H9 (cell line): ENCODE measurements around the gene C2CD4A. TPM values are rescaled to one million over a fixed set of nuclear protein-coding genes. Genes with fewer than 3 reads are reported as not detected.

Source experiments
- DNase-seq: peaks from one replicate; pipeline ENCODE4 v3.0.0-alpha.2; 2017
- H2AFZ ChIP-seq: one replicate; pipeline ENCODE4 v1.6.1; 2013; ENCODE audit warnings: mild to moderate bottlenecking, low read length, control low read depth, moderate library complexity
- H2AK5ac ChIP-seq: 2 replicates; pipeline ENCODE4 v1.6.1; 2013; ENCODE audit warnings: low read length, control low read depth, mixed read lengths; ENCODE audit not compliant: insufficient read length
- H2BK120ac ChIP-seq: one replicate; pipeline ENCODE4 v1.6.1; 2013; ENCODE audit warnings: low read depth, mild to moderate bottlenecking, low read length, control low read depth, inconsistent platforms; ENCODE audit not compliant: poor library complexity, severe bottlenecking
- H2BK12ac ChIP-seq: 2 replicates; pipeline ENCODE4 v1.6.1; 2013; ENCODE audit warnings: low read length, control low read depth, mixed read lengths, low read depth; ENCODE audit not compliant: insufficient read length
- H2BK15ac ChIP-seq: 2 replicates; pipeline ENCODE4 v1.6.1; 2013; ENCODE audit warnings: low read depth, low read length, control low read depth
- H2BK20ac ChIP-seq: one replicate; pipeline ENCODE4 v1.6.1; 2013; ENCODE audit warnings: low read depth, mild to moderate bottlenecking, low read length, control low read depth, inconsistent platforms; ENCODE audit not compliant: poor library complexity, severe bottlenecking
- H2BK5ac ChIP-seq: 2 replicates; pipeline ENCODE4 v1.6.1; 2013; ENCODE audit warnings: low read length, control low read depth, mixed read lengths; ENCODE audit not compliant: insufficient read length
- H3K14ac ChIP-seq: 2 replicates; pipeline ENCODE4 v1.6.1; 2013; ENCODE audit warnings: low read length, control low read depth; ENCODE audit not compliant: insufficient read depth
- H3K18ac ChIP-seq: 2 replicates; pipeline ENCODE4 v1.6.1; 2013; ENCODE audit warnings: low read depth, mild to moderate bottlenecking, mixed read lengths, low read length, control low read depth; ENCODE audit not compliant: insufficient read length
- H3K23ac ChIP-seq: 2 replicates; pipeline ENCODE4 v1.6.1; 2013; ENCODE audit warnings: low read length, control low read depth, mixed read lengths, low read depth; ENCODE audit not compliant: insufficient read length
- H3K23me2 ChIP-seq: 2 replicates; pipeline ENCODE4 v1.6.1; 2013; ENCODE audit warnings: low read depth, mild to moderate bottlenecking, mixed read lengths, low read length, control low read depth; ENCODE audit not compliant: insufficient read length, poor library complexity, severe bottlenecking
- H3K27ac ChIP-seq: 2 replicates; pipeline ENCODE4 v1.5.1; 2013; ENCODE audit warnings: low read length, control low read depth, mixed read lengths, low read depth; ENCODE audit not compliant: insufficient read length
- H3K27me3 ChIP-seq: 2 replicates; pipeline ENCODE4 v1.6.1; 2013; ENCODE audit warnings: low read length, control low read depth, inconsistent platforms; ENCODE audit not compliant: insufficient read depth
- H3K4ac ChIP-seq: 2 replicates; pipeline ENCODE4 v1.6.1; 2013; ENCODE audit warnings: low read depth, mild to moderate bottlenecking, control low read depth, inconsistent platforms, low read length, moderate library complexity
- H3K4me1 ChIP-seq: 2 replicates; pipeline ENCODE4 v1.6.1; 2013; ENCODE audit warnings: low read length, control low read depth, inconsistent platforms; ENCODE audit not compliant: insufficient read depth
- H3K4me2 ChIP-seq: 2 replicates; pipeline ENCODE4 v1.6.1; 2013; ENCODE audit warnings: low read length, control low read depth, mixed read lengths; ENCODE audit not compliant: insufficient read length, insufficient read depth
- H3K56ac ChIP-seq: 2 replicates; pipeline ENCODE4 v1.6.1; 2013; ENCODE audit warnings: low read depth, mild to moderate bottlenecking, mixed read lengths, low read length, control low read depth; ENCODE audit not compliant: insufficient read length
- H3K79me1 ChIP-seq: 2 replicates; pipeline ENCODE4 v1.6.1; 2013; ENCODE audit warnings: low read depth, mild to moderate bottlenecking, moderate library complexity, low read length, control low read depth, inconsistent platforms; ENCODE audit not compliant: insufficient read depth, poor library complexity, severe bottlenecking
- H3K79me2 ChIP-seq: 2 replicates; pipeline ENCODE4 v1.6.1; 2013; ENCODE audit warnings: low read length, control low read depth, inconsistent platforms; ENCODE audit not compliant: insufficient read depth
- H3K9ac ChIP-seq: 2 replicates; pipeline ENCODE4 v1.6.1; 2013; ENCODE audit warnings: low read length, control low read depth, mixed read lengths; ENCODE audit not compliant: insufficient read length; ENCODE audit errors: extremely low read depth
- H3K9me3 ChIP-seq: one replicate; pipeline ENCODE4 v1.6.1; 2013; ENCODE audit warnings: low read depth, low read length, inconsistent platforms; ENCODE audit not compliant: control insufficient read depth
- H3T11ph ChIP-seq: one replicate; pipeline ENCODE4 v1.6.1; 2013; ENCODE audit warnings: mild to moderate bottlenecking, low read length, control low read depth, inconsistent platforms
- H4K20me1 ChIP-seq: one replicate; pipeline ENCODE4 v1.6.1; 2013; ENCODE audit not compliant: control insufficient read depth, insufficient read length, insufficient read depth
- H4K5ac ChIP-seq: 2 replicates; pipeline ENCODE4 v1.6.1; 2013; ENCODE audit warnings: low read depth, mild to moderate bottlenecking, mixed read lengths, low read length, control low read depth; ENCODE audit not compliant: insufficient read length
- H4K8ac ChIP-seq: replicated peaks from 2 replicates; pipeline ENCODE4 v1.6.1; 2013; ENCODE audit warnings: low read length, control low read depth, mixed read lengths, low read depth; ENCODE audit not compliant: insufficient read length
- H4K91ac ChIP-seq: 2 replicates; pipeline ENCODE4 v1.6.1; 2013; ENCODE audit warnings: low read depth, mild to moderate bottlenecking, moderate library complexity, mixed read lengths, low read length, control low read depth; ENCODE audit not compliant: insufficient read length
- H3K27ac Mint-ChIP-seq, 3 experiments: 2 replicates in 2 of 3; 3 replicates in 1 of 3; pipeline ENCODE4 v1.8.0; 2020 to 2021; ENCODE audit warnings: mixed read lengths in 3 of 3, mild to moderate bottlenecking in 1 of 3, moderate library complexity in 1 of 3
- H3K27me3 Mint-ChIP-seq: 2 replicates; pipeline ENCODE4 v1.8.0; 2021; ENCODE audit warnings: low read depth, mild to moderate bottlenecking, moderate library complexity, mixed read lengths
- H3K36me3 Mint-ChIP-seq, 3 experiments: 2 replicates in 2 of 3; 3 replicates in 1 of 3; pipeline ENCODE4 v1.8.0; 2020 to 2021; ENCODE audit warnings: low read depth in 3 of 3, mixed read lengths in 3 of 3; ENCODE audit not compliant: insufficient read depth in 1 of 3
- H3K4me1 Mint-ChIP-seq, 2 experiments: 2 replicates each; pipeline ENCODE4 v1.8.0; 2020; ENCODE audit warnings: mixed read lengths in 2 of 2
- H3K4me3 Mint-ChIP-seq, 2 experiments: 2 replicates in 1 of 2; 3 replicates in 1 of 2; pipeline ENCODE4 v1.8.0; 2020 to 2021; ENCODE audit warnings: mild to moderate bottlenecking in 2 of 2, mixed read lengths in 2 of 2, moderate library complexity in 1 of 2
- H3K9me3 Mint-ChIP-seq, 2 experiments: 2 replicates in 1 of 2; 3 replicates in 1 of 2; pipeline ENCODE4 v1.8.0; 2020; ENCODE audit warnings: mild to moderate bottlenecking in 2 of 2, mixed read lengths in 2 of 2, moderate library complexity in 1 of 2
- WGBS: extraction: QIAGEN DNeasy Blood & Tissue Kit; methylation state at CpG from one replicate; pipeline ENCODE4 v1.1.7; 2013; ENCODE audit warnings: missing lambda C conversion rate, low lambda C conversion rate, mixed read lengths; ENCODE audit not compliant: insufficient read length; ENCODE audit errors: extremely low coverage; 5-methylcytosine and 5-hydroxymethylcytosine counted together
- total RNA-seq: library from RNA; stranded (reverse); gene quantifications from 2 replicates; pipeline ENCODE4 v1.2.1, GENCODE V29; 2021
- TF ChIP-seq, protein P1 (sequence below): fragments of 200-600 bp; sonication (generic); conservative IDR thresholded peaks from 3 replicates; pipeline ENCODE4 v1.8.0; 2021; ENCODE audit warnings: antibody characterized with exemption, mild to moderate bottlenecking

The C2CD4A gene
- total RNA-seq, 1 experiment from 2014 or later = not detected

DNA sequence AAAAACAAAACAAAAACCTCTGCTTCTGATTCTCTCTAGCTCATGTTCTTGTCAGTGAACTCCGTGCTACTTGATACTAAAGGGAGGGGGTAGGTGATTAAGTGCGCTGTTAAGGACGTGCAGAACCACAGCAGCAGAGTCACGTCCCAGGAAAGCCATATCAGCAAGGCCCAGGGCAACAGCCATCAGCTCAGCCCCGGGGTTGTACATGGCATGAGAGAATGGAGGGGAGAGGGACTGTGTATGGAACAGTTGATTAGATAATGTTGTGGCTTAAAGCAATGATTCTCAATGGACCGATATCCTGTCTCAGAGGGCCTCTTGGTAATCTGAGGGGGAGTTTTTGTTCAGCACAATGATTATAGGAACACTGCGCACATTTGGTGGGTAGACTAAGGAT, 27.6 kb downstream of the C2CD4A start:
- no peak overlapping the region for H2BK12ac ChIP-seq
- H4K20me1 ChIP-seq = no peaks in the 10 kb centered on the region
- DNase-seq = no peak
- H2AK5ac ChIP-seq = no peak overlapping the region
- no peak overlapping the region for H2BK5ac ChIP-seq
- no peak overlapping the region for H2BK15ac ChIP-seq
- no peaks in the 10 kb centered on the region for H3K27me3 ChIP-seq
- no CpG with 5 or more reads among the region's 7 CpGs for WGBS
- no peaks in the 10 kb centered on the region for H3K4me1 ChIP-seq
- no peak overlapping the region for H3K14ac ChIP-seq
- H3K27ac ChIP-seq = no peak overlapping the region
- no peaks in the 10 kb centered on the region for H3K27me3 Mint-ChIP-seq
- no peak overlapping the region for H3T11ph ChIP-seq
- no peak overlapping the region for H3K18ac ChIP-seq
- no peak overlapping the region for H3K4ac ChIP-seq
- no peak overlapping the region for H3K23ac ChIP-seq
- H2BK20ac ChIP-seq = no peak overlapping the region
- no peaks in the 10 kb centered on the region for H3K9me3 Mint-ChIP-seq
- H3K79me1 ChIP-seq = no peaks in the 10 kb centered on the region
- H3K27ac Mint-ChIP-seq = peak overlapping the region in 1 of 3 experiments; percentile 33; a peak in 1 of 7 replicates
- no peak overlapping the region for H2AFZ ChIP-seq
- no peaks in the 10 kb centered on the region for H3K23me2 ChIP-seq
- H3K4me2 ChIP-seq = no peak overlapping the region
- H3K56ac ChIP-seq = no peak overlapping the region
- no peak overlapping the region for H3K9ac ChIP-seq
- no peaks in the 10 kb centered on the region for H3K9me3 ChIP-seq
- no peaks in the 10 kb centered on the region for H3K4me1 Mint-ChIP-seq
- no peak overlapping the region for H2BK120ac ChIP-seq
- no peak overlapping the region; a peak in 1 of 5 replicates for H3K4me3 Mint-ChIP-seq
- H4K91ac ChIP-seq = no peak overlapping the region
- H3K79me2 ChIP-seq = no peaks in the 10 kb centered on the region
- TF ChIP-seq, protein P1, sequence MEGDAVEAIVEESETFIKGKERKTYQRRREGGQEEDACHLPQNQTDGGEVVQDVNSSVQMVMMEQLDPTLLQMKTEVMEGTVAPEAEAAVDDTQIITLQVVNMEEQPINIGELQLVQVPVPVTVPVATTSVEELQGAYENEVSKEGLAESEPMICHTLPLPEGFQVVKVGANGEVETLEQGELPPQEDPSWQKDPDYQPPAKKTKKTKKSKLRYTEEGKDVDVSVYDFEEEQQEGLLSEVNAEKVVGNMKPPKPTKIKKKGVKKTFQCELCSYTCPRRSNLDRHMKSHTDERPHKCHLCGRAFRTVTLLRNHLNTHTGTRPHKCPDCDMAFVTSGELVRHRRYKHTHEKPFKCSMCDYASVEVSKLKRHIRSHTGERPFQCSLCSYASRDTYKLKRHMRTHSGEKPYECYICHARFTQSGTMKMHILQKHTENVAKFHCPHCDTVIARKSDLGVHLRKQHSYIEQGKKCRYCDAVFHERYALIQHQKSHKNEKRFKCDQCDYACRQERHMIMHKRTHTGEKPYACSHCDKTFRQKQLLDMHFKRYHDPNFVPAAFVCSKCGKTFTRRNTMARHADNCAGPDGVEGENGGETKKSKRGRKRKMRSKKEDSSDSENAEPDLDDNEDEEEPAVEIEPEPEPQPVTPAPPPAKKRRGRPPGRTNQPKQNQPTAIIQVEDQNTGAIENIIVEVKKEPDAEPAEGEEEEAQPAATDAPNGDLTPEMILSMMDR = no peak
- no peaks in the 10 kb centered on the region for H3K36me3 Mint-ChIP-seq
- no peak overlapping the region for H4K8ac ChIP-seq
- H4K5ac ChIP-seq = no peak overlapping the region
